NCI-H1436 treated with DMSO at 0.1 percent for 48 hours (cell line): ENCODE results near the gene ODAM.
"Not testable (repeated sequence)": the region's sequence is repeated elsewhere in the genome, so short reads cannot be mapped to it uniquely, and the experiment has no call there.

Experiments
- DNase-seq: peaks from one replicate; lab custom pipeline; 2025; lab: John Stamatoyannopoulos, UW

The ODAM gene, protein sequence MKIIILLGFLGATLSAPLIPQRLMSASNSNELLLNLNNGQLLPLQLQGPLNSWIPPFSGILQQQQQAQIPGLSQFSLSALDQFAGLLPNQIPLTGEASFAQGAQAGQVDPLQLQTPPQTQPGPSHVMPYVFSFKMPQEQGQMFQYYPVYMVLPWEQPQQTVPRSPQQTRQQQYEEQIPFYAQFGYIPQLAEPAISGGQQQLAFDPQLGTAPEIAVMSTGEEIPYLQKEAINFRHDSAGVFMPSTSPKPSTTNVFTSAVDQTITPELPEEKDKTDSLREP

DNA sequence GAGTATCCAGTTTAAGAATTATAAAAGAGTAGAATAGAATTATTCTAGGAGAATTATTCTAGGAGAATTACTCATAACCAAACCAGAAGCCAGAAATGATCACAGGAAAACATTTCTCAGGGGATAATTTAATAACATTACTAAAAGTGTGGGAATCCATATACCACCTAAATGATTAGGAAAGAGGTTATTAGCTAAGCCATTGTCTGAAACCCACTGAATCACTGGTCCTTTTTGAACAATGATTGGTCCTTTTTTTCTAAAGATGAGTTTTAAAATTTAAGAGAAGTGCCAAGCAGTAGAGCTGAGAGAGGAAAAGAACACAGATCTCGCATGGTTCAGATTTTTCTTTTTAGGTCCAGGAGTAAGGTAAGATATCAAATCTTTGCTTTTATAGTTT is at the start of gene ODAM:
Gene ODAM, plus strand, starts transcription at position 301 of the 400 bp plus-strand sequence. CDS start 819 bp downstream, outside the sequence.
- DNase-seq = no peak

DNA sequence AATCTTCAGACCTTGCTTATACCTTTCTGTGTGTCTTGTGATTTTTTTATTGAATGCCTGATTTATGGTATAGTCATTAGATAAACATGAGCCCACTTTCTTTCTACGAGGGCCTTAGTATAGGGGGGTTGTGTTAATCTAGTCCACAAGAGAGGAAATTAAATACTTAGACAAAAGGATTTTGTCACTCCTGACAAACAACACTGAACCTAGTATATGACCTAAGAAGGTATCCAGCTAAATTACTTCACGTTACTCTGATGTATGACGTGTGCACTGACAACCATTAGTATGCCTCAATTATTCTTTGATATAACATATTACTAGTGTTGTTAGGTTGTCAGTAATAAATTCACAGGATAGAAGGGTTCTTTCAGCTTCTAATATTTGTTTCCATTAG is 44.3 kb upstream of the ODAM start:
- no peak for DNase-seq

DNA sequence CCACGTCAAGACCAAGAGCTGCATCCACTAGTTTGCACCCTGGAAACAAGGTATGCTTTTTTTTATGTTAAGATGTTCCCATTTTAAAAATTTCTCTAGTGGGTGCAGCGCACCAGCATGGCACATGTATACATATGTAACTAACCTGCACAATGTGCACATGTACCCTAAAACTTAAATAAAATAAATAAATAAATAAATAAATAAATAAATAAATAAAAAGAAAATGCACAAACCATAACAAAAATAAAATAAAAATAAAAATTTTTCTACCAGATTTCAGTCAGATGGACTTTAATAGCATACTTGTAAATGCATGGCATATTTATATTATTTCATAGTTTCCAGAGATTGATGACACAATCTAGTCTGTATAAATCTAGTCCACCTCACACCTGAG is 43.4 kb upstream of the ODAM start:
- DNase-seq = no peak

DNA sequence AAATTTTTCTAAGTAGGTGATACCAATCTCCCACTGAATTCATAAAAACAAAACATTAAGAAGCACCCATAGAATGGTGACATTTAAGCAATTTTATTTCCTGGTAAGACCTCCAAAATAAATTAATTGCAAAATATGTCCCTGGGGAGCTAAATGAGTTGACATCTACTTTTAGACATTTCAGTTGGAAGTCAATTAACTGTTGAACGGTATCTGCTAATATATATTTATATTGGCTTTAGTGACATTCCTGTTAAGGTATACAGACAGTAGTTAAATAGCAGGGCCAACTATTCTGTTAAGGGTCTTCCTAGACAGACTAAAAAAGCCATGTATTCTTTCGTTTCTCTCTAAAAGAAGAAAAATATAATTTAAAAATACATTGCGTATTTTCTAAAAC is 41.6 kb upstream of the ODAM start, which contains the start of gene PRR27:
Gene PRR27, plus strand, starts transcription at position 301 of the 400 bp plus-strand sequence. CDS start 139 bp downstream, outside the sequence.
- DNase-seq = no peak

DNA sequence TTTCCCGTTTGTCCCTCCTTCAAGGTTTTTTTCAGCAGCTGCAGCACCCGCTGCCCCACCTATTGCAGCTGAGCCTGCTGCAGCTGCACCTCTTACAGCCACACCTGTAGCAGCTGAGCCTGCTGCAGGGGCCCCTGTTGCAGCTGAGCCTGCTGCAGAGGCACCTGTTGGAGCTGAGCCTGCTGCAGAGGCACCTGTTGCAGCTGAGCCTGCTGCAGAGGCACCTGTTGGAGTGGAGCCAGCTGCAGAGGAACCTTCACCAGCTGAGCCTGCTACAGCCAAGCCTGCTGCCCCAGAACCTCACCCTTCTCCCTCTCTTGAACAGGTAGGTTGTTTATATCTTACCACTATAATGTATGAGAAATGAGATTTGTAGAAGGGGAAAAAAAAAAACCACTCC is 36.9 kb upstream of the ODAM start:
- DNase-seq = no peak

DNA sequence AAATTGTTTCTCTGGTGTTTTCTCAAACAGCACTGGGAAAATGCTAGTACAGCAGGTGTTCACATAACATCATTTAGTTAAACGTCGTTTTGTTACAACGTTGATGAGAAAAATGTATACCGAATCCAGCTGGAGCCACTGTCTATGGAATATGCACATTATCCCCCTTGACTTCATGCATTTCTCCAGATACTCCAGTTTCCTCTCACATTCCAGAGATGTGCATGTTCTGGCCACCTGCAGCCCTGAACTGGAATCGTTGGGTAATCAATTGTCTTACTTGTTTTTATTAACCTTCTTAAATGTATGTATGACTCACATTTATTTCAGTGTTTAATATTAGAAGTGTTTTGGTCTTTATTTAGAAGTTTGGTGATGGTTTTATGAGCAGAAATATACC is 18.4 kb upstream of the ODAM start:
- DNase-seq = no peak

DNA sequence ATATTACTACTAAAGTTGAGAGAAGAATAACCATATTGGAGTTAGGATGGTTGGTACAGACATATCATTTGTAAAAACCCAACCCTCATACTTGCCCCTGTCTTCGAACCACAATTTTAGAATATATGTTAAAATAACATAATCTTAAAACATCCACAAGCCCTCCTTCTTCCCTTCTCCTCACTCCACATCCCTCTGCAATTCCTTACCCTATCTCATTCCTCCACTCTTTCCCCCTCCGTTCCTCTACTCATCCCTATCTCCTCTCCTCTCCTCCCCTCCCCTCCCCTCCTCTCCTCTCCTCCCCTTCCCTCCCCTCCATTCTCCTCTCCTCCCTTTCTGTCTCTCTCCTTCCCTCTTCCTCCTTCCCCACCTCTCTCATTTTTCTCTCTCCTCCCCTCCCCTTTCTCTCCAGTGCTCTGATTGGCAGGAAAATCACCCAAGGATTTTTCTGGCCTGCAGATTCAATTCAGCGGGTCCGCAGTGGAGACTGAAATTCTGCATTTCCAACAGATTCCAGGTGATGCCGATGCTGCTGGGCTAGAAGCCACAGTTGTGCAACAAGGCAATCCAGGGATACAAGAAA is 17.4 kb upstream of the ODAM start:
- DNase-seq = no peak

DNA sequence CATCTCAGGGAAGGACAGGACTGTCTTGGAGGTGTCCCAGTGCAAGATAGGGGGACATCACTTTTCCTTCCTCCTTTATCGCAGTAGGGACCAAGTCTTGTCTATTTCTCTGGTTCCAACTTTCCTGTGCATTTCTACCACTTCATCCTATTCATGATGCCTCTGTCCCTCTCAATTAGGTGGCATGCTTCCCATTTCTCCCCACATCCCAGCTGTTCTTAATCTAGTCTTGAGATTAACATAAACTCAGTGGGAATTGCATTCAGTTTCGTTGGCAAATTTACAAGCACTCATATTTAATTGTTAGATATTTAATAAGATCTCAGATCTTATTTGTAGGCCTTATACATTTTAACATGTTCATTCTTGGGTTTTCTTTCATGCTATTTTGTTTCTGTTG is 15.7 kb upstream of the ODAM start:
- DNase-seq = no peak

DNA sequence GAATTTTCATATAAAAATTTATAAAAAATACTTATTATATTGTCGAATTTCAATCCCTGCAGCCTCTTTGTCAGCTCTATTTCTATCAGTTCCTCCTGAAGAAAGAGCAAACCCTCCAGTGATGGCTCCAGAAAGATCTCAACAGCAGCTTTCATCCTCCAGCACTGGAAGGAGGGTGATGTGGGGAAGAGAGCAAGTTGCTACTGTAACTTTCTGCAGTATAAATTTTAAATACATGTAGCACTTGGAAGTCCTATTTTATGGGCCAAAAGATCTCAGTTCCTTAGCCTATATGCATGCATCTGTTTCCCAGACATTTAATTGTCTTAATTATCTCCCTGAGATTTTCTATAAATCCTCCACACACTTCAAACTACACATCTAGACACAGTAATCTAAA is 13.7 kb upstream of the ODAM start:
- no peak for DNase-seq

DNA sequence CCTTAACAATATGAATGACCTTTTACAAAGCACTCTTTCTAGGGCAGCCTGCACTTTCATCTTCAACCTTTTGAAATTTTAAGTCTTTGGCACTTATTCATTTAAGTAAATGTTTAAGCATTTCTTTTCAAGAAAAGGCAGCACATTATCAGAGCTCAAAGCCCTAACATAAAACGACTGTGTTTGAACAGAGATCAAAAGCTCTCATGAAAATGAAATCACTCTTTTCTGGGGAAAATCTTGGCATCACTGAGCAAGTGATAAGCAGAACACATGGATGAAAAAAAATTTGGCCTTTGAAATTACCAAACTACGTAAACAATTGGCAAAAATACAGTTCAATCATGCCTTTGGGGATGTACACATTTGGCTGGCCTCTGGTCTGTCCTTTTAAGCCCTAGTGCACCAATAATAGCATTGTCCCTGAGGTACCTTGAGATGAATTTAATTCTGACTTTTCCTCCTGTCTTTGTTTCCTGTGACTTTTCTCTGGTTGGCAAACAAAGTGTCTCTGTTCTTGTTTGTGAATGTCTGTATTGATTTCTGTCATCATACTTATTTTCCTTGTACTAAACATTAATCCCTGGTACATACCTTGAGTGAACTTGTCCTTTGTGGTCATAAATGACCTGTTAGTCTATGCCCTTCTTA is 12.9 kb upstream of the ODAM start:
- DNase-seq = no peak

DNA sequence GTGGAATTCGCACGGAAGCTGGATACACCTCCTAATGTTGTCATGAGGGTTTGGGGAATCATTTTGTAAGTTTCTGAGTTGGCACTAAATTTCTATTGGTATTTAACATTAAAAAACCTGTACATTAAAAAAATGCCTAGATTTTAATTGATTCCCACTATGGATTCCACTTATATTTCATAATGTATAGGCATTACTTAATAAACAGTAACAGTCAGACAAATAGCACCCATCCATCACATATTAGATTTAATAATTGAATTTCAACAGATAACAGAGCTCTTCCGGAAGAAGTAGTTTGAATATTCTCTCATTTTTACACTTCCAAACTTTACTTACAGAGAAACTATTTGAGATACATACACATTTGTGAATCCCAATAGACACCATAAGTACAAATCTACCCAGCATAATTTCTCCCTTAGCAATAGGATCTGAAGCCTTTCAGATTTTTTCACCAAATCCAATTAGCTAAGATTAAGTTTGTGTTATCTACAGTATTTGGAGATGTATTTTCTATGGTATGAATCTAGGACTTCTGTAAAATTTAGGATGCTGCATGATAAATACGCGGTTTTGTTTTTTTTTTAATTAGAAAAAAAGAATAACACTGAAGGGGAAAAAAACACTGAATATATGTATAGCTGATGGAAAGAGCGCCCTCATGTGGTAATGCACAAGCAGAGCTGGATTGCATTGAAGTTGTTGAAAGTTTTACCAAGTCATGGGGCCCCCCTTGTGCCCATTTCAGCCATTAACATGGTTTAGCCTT is 12.2 kb upstream of the ODAM start:
- no peak for DNase-seq

DNA sequence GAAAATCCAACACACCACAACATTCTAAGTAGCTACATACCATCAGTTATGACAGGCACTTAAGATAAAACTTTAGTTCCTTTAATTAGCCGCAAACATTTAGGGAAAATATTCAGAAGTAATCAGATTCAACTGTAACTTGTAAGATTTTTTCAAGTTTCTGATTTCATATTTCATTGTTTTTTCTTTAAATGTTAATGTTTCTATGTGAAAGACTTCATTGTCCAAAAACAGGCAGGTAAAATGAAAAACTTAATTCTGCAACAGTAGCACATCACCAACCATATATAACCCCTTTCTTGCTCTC is 11.6 kb upstream of the ODAM start:
- DNase-seq = no peak

DNA sequence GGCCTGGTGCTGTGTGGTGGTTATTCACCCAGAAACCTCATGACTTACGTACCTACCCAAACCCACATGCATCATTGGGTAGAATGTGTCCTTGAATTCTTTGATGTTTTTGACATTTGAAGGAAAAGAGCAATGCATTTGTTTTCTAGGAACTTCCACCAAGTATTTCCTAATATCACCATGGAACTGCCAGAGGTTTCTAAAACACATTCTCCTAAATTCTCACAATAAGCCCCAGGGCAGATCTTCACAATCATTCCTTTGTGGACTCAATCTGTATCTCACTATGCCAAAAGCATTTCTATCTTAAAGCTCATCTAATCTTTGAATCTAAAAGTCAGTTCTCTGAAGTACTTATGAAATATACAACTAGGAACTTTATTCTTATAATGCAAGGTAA is 8.3 kb upstream of the ODAM start:
- no peak for DNase-seq

DNA sequence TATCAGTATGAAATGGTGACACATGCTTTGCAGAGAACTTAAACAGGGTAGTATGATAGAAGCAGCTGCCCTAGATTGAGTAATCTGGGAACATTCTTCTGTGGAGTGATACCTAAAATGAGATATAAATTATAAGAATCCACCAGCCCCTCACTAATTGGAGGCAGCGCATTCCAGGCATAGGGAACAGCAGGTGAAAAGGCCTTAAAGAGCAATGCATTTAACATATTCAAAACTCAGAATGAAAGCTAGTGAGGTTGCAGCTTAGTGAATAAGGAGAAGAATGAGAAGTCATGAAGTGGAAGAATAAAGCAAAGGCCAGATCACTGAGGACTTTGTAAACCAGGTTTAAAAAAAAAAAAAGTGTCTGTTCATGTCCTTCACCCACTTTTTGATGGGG is 4.9 kb upstream of the ODAM start:
- DNase-seq = no peak

DNA sequence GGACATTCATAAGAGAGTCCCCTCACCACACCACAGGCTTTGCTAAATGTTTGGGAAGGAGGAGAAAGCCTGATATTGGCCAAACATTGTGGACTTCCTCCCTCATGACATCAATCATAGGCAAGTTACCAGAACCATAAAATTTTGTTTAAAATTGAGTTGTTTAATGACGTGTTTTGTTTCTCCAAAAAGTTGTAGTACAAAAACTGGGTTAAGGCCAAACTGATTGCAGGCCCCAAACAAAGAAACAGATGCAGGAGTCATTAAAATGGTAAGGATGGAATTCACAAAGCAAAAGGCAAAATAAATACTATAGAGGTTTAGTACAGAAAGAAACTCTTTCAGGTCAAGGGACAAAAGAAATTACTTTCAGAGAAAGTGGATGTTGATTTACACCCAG is 3.9 kb upstream of the ODAM start:
- DNase-seq = no peak

DNA sequence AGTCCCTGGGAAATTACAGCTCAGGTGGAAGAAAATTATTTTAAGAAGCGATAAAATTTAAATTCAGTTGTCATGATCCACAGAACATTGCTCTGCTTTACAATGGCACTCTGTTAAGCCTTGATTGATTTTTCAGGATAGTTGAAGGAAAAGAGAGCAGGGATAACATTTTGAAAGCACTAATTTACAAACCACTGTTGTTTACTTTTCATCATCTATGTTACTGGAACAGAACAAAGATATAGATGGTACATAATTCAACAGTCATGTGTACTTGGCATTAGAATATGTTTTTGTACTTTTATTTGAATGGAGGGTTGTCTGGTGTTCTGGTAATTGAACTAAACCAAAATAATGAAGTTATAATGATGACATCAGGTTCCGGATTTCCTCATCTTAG is 2.6 kb upstream of the ODAM start:
- DNase-seq = no peak

DNA sequence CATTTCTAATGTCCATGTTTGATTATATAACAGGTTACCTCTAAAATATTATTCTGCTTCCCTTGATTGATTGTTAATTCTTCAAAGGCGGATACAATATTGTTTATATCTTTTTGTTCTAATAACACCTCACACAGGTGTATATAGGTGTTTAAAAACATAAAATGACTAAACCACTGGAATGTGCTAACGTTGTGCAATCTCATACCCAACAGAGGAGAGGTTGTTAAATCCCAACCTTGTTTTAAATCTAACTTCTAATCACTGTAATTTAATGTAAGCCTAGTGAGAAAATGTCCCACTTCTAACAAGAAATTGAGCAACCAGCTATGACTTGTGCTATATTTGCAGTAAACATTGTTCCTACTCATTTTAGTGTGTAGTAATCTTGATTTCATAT is 1.3 kb downstream of the ODAM start:
- no peak for DNase-seq

DNA sequence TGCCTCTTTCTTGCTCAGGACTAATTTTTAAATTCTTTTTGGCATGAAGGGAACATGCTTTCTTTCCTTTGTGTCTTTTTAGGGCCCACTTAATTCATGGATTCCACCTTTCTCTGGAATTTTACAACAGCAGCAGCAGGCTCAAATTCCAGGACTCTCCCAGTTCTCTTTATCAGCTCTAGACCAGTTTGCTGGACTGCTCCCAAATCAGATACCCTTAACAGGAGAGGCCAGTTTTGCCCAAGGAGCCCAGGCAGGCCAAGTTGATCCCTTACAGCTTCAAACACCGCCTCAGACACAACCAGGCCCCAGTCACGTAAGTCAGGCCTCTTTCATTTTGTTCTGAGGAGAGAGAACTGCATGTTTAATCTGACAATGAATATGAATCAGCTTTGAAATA is 2.3 kb downstream of the ODAM start:
- DNase-seq = no peak

DNA sequence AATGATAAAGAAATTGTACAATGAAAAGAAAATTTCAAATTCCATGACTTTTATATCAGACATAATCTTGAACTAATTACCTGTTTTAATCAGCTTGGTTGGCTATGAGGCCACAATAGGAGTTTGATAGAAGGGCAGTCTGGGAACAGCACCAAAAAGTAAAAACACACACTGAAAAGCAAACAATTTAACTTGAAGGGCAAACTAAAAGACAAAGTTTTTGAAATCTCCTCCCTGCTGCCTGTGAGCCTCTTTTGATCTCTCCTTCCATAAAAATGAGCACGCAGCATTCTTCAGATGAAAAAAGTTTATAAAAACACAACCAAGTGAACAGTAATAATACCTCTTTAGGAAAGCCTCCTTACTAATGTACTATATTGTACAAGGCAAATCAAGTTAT is 8.1 kb downstream of the ODAM start:
- DNase-seq = no peak

DNA sequence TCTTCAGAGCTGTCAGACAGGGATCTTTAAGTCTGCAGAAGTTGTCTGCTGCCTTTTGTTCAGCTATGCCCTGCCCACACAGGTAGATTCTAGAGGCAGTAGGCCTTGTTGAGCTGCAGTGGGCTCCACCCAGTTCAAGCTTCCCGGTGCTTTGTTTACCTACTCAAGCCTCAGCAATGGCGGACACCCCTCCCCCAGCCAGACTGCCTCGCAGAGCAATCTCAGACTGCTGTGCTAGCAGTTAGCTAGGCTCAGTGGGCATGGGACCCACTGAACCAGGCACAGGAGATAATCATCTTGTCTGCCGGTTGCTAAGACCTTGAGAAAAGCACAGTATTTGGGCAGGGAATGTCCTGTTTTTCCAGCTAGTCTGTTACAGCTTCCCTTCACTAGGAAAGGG is 17.2 kb downstream of the ODAM start:
- not testable (repeated sequence) for DNase-seq

DNA sequence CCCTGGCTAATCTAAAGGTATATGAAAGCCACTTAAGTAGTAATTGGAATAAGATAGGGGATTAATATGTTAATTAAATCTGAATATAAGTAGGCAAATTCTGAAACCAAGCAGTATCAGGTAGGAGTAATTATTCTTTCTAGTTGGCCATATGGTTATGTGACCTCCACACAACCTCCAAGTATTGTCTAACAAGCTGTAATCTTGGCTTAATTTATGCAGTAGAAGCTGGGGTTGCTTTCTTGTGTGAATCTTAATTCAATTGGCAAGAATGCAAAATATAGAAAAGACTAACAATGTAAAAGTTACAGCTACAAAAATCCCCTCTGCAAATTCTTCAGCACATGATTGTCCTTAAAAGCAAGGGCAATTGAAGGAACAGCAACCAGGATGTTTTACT is 20.6 kb downstream of the ODAM start:
- not testable (repeated sequence) for DNase-seq

DNA sequence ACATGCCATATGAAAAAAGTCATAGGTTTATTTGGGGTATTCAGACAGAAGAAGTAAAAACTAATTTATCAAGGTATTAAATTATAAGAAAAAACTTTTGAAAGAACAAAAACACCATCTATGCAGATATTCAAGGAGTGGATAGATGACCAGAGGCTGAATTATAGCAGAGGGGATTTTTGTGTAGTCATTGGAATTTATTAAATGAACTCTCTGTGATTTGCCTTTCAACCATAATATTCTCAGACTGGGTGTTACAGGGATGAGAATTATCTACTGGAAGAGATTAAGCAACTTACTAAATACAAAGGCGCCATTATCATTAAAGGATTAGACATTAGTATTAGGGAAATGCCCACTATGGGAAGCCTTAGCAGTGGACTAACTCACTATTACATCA is 21.0 kb downstream of the ODAM start:
- DNase-seq = not testable (repeated sequence)

DNA sequence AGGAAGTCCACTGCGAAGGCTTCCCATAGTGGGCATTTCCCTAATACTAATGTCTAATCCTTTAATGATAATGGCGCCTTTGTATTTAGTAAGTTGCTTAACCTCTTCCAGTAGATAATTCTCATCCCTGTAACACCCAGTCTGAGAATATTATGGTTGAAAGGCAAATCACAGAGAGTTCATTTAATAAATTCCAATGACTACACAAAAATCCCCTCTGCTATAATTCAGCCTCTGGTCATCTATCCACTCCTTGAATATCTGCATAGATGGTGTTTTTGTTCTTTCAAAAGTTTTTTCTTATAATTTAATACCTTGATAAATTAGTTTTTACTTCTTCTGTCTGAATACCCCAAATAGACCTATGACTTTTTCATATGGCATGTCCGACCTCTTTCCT is 25.9 kb downstream of the ODAM start:
- not testable (repeated sequence) for DNase-seq
